NCI-H1417 treated with DMSO at 0.1 percent for 48 hours (cell line): ENCODE results near the gene MATK.

Experiments used
- DNase-seq: peaks from one replicate; lab custom pipeline; 2025; lab: John Stamatoyannopoulos, UW

MATK gene

DNA sequence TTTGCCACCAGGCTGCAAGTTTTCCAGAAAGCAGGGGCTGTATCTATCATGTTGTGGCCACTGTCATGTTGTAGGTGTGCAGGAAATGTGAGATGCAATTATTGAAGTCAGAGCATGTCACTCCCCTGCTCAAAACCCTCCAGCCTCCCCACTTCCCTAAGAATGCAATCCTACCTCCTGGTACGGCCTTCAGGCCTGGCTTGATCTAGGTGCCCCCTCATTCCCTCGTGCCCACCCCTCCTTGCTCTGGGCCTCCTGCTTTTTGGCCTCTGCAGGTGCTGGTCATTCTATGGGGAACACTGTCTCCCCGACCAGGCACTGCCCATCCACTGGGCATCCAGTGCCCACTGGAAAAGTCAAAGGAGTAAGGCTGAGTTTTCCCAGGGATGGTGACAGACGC is 28.5 kb upstream of the MATK start:
- no peak for DNase-seq

- no peak for DNase-seq
Measured at GRCh38 chr19:3813473-3814392, 27.6 kb upstream of the MATK start.

GRCh38 chr19:3810708-3811355 is 24.7 kb upstream of the MATK start:
- DNase-seq = no peak

DNA sequence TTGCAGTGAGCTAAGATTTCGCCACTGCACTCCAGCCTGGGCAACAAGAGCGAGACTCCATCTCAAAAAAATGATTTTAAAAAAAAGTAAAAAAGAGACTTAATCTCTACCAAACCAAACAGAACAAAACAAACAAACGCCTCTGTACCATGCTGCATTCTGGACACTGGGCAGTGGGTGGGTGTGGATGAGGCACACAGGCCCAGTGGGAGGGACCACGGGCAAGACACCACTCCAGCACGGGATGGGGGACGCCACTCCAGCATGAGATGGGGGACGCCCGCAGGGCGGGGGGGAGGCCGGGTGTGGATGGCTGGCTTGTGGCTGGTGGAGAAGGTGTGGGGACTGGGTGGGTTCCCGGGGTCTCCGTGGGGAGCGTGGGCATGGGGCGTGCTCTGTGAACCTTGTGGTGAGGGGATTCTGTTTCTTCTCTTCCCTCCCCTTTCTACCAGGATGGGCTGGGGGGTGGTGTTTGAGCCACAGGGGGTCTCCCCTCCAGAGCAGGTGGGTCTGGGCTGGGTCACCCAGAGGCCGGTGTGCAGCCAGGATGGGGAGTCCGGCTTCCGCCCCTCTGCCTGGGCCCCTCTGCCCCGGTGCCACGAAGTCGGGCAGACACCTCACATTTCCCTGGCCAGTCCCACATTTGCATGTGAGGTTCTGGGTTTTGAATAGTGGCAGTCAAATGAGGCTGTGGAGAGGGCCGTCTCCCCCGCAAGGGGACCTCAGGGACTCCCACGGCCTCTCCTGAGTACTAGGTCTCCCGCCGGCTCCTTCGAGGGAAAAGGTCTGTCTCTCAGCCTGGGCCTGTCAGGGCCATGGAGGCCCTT is 23.9 kb upstream of the MATK start:
- no peak for DNase-seq

- no peak for DNase-seq
Measured at GRCh38 chr19:3808420-3809143, 22.4 kb upstream of the MATK start.

DNA sequence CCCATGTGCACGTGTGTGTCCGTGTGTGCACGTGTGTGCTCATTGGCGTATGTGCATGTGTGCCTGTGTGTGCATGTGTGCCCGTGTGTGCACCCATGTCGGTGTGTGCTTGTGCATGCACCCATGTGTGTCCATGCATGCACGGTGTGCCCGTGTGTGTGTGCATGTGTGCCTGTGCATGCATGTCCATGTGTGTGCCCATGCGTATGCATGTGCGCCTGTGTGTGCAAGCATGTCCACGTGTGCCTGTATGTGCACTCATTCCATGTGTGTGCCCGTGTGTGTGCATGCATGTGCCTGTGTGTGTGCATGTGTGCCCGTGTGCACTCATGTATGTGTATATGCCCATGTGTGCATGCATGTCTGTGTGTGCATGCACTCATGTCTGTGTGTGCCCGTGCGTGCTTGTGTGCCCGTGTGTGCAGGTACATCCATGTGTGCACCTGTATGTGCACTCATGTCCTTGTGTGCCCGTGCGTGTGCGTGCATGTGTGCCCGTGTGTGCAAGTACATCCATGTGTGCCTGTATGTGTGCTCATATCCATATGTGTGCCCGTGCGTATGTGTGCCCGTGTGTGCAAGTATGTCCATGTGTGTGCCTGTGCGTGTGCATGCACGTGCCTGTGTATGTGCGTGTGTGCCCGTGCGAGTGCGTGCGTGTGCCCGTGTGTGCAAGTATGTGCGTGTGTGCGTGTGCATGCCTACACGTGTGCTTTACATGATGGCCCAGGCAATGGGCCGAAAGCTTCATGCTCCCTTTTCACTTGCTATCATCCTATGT is 21.6 kb upstream of the MATK start:
- no peak for DNase-seq

- no peak for DNase-seq
Measured at GRCh38 chr19:3807131-3807480, 20.9 kb upstream of the MATK start.

GRCh38 chr19:3805859-3806258 is 19.7 kb upstream of the MATK start:
- DNase-seq = no peak

DNA sequence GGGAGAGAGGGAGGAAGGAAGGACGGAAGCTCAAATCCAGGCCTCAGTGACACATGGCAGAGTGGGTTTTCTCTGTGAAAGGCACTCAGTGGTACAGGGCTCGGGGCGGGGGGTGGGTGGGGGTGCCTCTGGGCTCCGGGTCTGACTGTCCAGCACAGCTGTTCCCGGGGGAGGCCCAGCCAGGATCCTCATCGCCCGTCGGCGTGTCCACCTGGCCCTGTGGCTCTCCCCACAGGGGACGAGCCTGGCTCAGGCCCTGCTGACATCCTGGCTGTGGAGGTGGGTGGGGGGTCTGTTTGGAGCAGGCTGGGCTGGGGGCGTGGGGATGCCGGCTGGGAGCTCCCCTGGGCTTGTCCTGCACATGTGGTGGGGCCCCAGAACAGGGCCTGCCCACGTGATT is 18.2 kb upstream of the MATK start:
- DNase-seq = no peak

DNA sequence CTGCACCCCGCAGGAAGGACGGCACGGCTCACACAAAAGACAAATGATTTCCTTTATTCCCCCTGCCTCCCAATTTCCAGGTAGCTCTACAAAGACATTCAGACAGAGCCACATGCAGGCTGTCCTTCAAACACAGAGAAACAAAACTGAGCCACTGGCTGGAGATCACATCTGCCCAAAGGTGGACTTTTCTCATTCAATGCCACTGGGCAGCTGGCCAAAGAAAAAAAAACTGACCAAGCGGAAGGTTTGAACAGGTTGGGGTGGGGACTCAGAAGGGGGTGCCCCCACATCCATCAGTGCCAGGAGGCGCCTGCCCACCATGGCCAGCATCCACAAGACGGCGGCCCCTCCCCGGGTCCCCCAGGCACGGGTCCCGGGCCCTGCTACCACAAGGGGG is 17.8 kb upstream of the MATK start:
- DNase-seq = no peak

- DNase-seq = no peak
Measured at GRCh38 chr19:3803114-3803888, 17.1 kb upstream of the MATK start.

- DNase-seq = no peak
Measured at GRCh38 chr19:3801412-3802096, 15.4 kb upstream of the MATK start.

- DNase-seq = no peak
Measured at GRCh38 chr19:3800996-3801395, 14.8 kb upstream of the MATK start.

- no peak for DNase-seq
Measured at GRCh38 chr19:3798137-3798536, 12.0 kb upstream of the MATK start.

- DNase-seq = no peak
Measured at GRCh38 chr19:3796358-3796757, 10.2 kb upstream of the MATK start.

- DNase-seq = no peak
Measured at GRCh38 chr19:3793799-3794198, 7.6 kb upstream of the MATK start.

DNA sequence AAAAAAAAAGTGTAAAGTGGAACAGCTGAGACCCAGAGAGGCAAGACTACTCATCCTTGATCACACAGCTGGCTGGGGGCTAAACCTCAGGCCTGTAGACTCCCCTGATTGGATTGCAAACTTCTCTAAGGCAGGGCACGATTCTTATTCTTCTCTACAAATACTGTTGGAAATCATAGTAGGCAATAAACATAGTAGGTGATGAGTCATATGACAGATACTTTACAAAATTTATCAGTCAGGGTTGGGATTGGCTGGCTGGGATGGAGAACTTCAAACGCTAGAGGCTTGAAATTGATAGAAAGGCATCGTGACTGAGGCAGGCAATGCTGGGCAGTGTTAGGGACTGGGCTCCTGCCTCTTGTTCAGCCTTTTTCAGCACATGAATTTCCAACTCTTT is 5.9 kb upstream of the MATK start:
- DNase-seq = no peak

DNA sequence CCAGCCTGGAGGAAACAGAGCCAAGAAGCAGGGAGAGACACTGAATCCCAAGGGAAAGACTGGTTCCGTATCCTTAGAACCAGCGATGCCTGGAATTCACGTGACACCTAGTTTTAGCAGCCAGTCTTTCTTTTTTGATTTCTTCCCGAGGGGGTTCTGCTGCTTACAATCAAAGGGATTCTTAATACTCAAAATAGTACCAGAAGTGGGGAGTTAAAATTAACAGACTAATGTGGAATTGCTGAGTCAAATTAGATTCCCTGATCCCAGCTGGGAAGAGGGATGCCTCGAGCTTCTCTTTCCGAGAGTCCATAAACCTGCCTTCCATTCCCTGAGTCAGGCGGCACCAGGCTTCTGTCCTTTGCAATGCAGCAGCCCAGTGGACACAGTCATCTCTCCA is 4.8 kb upstream of the MATK start:
- no peak for DNase-seq

- no peak for DNase-seq
Measured at GRCh38 chr19:3790209-3790734, 4.1 kb upstream of the MATK start.
